ENCODE data around the gene ESYT2.
A peak's percentile ranks its signal among the peaks of the same experiment; 100 is the strongest.

The ESYT2 gene

GRCh38 chr7:158815800-158816128 lies 13.5 kb downstream of the ESYT2 start:
- Histone ChIP-seq H3K27ac (ENCODE audit: low read depth in 2 of 2, low read length in 2 of 2) (peak overlapping the region in 1 of 2 donors; percentile 92), H3K36me3 (ENCODE audit: control insufficient read depth in 2 of 2, insufficient read depth in 2 of 2, low read length in 2 of 2) (no peaks in the 10 kb centered on the region), H3K27me3 (ENCODE audit: control insufficient read depth in 2 of 2, insufficient read depth in 2 of 2, low read length in 2 of 2) (no peaks in the 10 kb centered on the region), H3K9me3 (ENCODE audit: control insufficient read depth in 2 of 2, low read length in 2 of 2) (no peaks in the 10 kb centered on the region), H3K4me1 (ENCODE audit: control insufficient read depth in 2 of 2, insufficient read depth in 2 of 2, low read length in 2 of 2) (peaks cover 51 to 55% of the 10 kb centered on the region in 2 donors), H3K4me3 (ENCODE audit: low read length in 2 of 2) (no peak overlapping the region), H3K9ac (ENCODE audit: low read depth in 1 of 2, low read length in 2 of 2) (no peak overlapping the region)

- Histone ChIP-seq H3K27ac (ENCODE audit: low read depth in 2 of 2, low read length in 2 of 2) (peak overlapping the region; percentile 22 to 92), H3K9me3 (ENCODE audit: control insufficient read depth in 2 of 2, low read length in 2 of 2) (no peaks in the 10 kb centered on the region), H3K4me3 (ENCODE audit: low read length in 2 of 2) (no peak overlapping the region), H3K27me3 (ENCODE audit: control insufficient read depth in 2 of 2, insufficient read depth in 2 of 2, low read length in 2 of 2) (no peaks in the 10 kb centered on the region), H3K36me3 (ENCODE audit: control insufficient read depth in 2 of 2, insufficient read depth in 2 of 2, low read length in 2 of 2) (no peaks in the 10 kb centered on the region), H3K9ac (ENCODE audit: low read depth in 1 of 2, low read length in 2 of 2) (no peak overlapping the region), H3K4me1 (ENCODE audit: control insufficient read depth in 2 of 2, insufficient read depth in 2 of 2, low read length in 2 of 2) (peaks cover 46 to 50% of the 10 kb centered on the region in 2 donors)
These were observed 14.1 kb downstream of the ESYT2 start for GRCh38 chr7:158815083-158815799.

- no peak overlapping the region for H3K4me3 ChIP-seq (ENCODE audit: low read length in 2 of 2)
- H3K9ac ChIP-seq (ENCODE audit: low read depth in 1 of 2, low read length in 2 of 2), result no peak overlapping the region
- no peaks in the 10 kb centered on the region for H3K9me3 ChIP-seq (ENCODE audit: control insufficient read depth in 2 of 2, low read length in 2 of 2)
- peaks cover 46 to 50% of the 10 kb centered on the region in 2 donors for H3K4me1 ChIP-seq (ENCODE audit: control insufficient read depth in 2 of 2, insufficient read depth in 2 of 2, low read length in 2 of 2)
- no peaks in the 10 kb centered on the region for H3K27me3 ChIP-seq (ENCODE audit: control insufficient read depth in 2 of 2, insufficient read depth in 2 of 2, low read length in 2 of 2)
- H3K36me3 ChIP-seq (ENCODE audit: control insufficient read depth in 2 of 2, insufficient read depth in 2 of 2, low read length in 2 of 2), result no peaks in the 10 kb centered on the region
- H3K27ac ChIP-seq (ENCODE audit: low read depth in 2 of 2, low read length in 2 of 2), result peak overlapping the region; percentile 22 to 45
These were observed 14.7 kb downstream of the ESYT2 start for GRCh38 chr7:158814637-158815036.

- peak overlapping the region in 1 of 2 donors; percentile 10 for H3K27ac ChIP-seq (ENCODE audit: low read depth in 2 of 2, low read length in 2 of 2)
- no peak overlapping the region for H3K9ac ChIP-seq (ENCODE audit: low read depth in 1 of 2, low read length in 2 of 2)
These were observed 16.6 kb downstream of the ESYT2 start for GRCh38 chr7:158812684-158813083.

GRCh38 chr7:158811894-158812293 lies 17.4 kb downstream of the ESYT2 start:
- Histone ChIP-seq H3K36me3 (ENCODE audit: control insufficient read depth in 2 of 2, insufficient read depth in 2 of 2, low read length in 2 of 2) (peaks cover 2 to 4% of the 10 kb centered on the region in 2 donors), H3K4me3 (ENCODE audit: low read length in 2 of 2) (no peak overlapping the region), H3K4me1 (ENCODE audit: control insufficient read depth in 2 of 2, insufficient read depth in 2 of 2, low read length in 2 of 2) (peaks cover 21 to 24% of the 10 kb centered on the region in 2 donors), H3K27me3 (ENCODE audit: control insufficient read depth in 2 of 2, insufficient read depth in 2 of 2, low read length in 2 of 2) (no peaks in the 10 kb centered on the region), H3K9me3 (ENCODE audit: control insufficient read depth in 2 of 2, low read length in 2 of 2) (no peaks in the 10 kb centered on the region), H3K27ac (ENCODE audit: low read depth in 2 of 2, low read length in 2 of 2) (peak overlapping the region; percentile 10 to 52), H3K9ac (ENCODE audit: low read depth in 1 of 2, low read length in 2 of 2) (no peak overlapping the region)

More at GRCh38 chr7:158812684-158813083, 16.6 kb downstream of the ESYT2 start:
- Histone ChIP-seq H3K36me3 (ENCODE audit: control insufficient read depth in 2 of 2, insufficient read depth in 2 of 2, low read length in 2 of 2) (peaks cover 2 to 4% of the 10 kb centered on the region in 2 donors), H3K4me3 (ENCODE audit: low read length in 2 of 2) (no peak overlapping the region), H3K9me3 (ENCODE audit: control insufficient read depth in 2 of 2, low read length in 2 of 2) (no peaks in the 10 kb centered on the region), H3K4me1 (ENCODE audit: control insufficient read depth in 2 of 2, insufficient read depth in 2 of 2, low read length in 2 of 2) (peaks cover 29 to 32% of the 10 kb centered on the region in 2 donors), H3K27me3 (ENCODE audit: control insufficient read depth in 2 of 2, insufficient read depth in 2 of 2, low read length in 2 of 2) (no peaks in the 10 kb centered on the region)

GRCh38 chr7:158811461-158811860 lies 17.8 kb downstream of the ESYT2 start:
- H3K9me3 ChIP-seq (ENCODE audit: control insufficient read depth in 2 of 2, low read length in 2 of 2), result no peaks in the 10 kb centered on the region
- peak overlapping the region; percentile 10 to 52 for H3K27ac ChIP-seq (ENCODE audit: low read depth in 2 of 2, low read length in 2 of 2)
- H3K4me1 ChIP-seq (ENCODE audit: control insufficient read depth in 2 of 2, insufficient read depth in 2 of 2, low read length in 2 of 2), result peaks cover 18 to 21% of the 10 kb centered on the region in 2 donors
- H3K36me3 ChIP-seq (ENCODE audit: control insufficient read depth in 2 of 2, insufficient read depth in 2 of 2, low read length in 2 of 2), result peaks cover 2 to 4% of the 10 kb centered on the region in 2 donors
- no peak overlapping the region for H3K9ac ChIP-seq (ENCODE audit: low read depth in 1 of 2, low read length in 2 of 2)
- H3K27me3 ChIP-seq (ENCODE audit: control insufficient read depth in 2 of 2, insufficient read depth in 2 of 2, low read length in 2 of 2), result no peaks in the 10 kb centered on the region
- H3K4me3 ChIP-seq (ENCODE audit: low read length in 2 of 2), result no peak overlapping the region

GRCh38 chr7:158810846-158811245 lies 18.5 kb downstream of the ESYT2 start:
- peaks cover 2 to 4% of the 10 kb centered on the region in 2 donors for H3K36me3 ChIP-seq (ENCODE audit: control insufficient read depth in 2 of 2, insufficient read depth in 2 of 2, low read length in 2 of 2)
- no peaks in the 10 kb centered on the region for H3K27me3 ChIP-seq (ENCODE audit: control insufficient read depth in 2 of 2, insufficient read depth in 2 of 2, low read length in 2 of 2)
- no peak overlapping the region for H3K9ac ChIP-seq (ENCODE audit: low read depth in 1 of 2, low read length in 2 of 2)
- no peak overlapping the region for H3K4me3 ChIP-seq (ENCODE audit: low read length in 2 of 2)
- H3K4me1 ChIP-seq (ENCODE audit: control insufficient read depth in 2 of 2, insufficient read depth in 2 of 2, low read length in 2 of 2), result peaks cover 12 to 16% of the 10 kb centered on the region in 2 donors
- H3K27ac ChIP-seq (ENCODE audit: low read depth in 2 of 2, low read length in 2 of 2), result no peak overlapping the region
- no peaks in the 10 kb centered on the region for H3K9me3 ChIP-seq (ENCODE audit: control insufficient read depth in 2 of 2, low read length in 2 of 2)

- H3K9ac ChIP-seq (ENCODE audit: low read depth in 1 of 2, low read length in 2 of 2), result no peak overlapping the region
- H3K4me3 ChIP-seq (ENCODE audit: low read length in 2 of 2), result no peak overlapping the region
These were observed 19.7 kb downstream of the ESYT2 start for GRCh38 chr7:158809596-158809995.

GRCh38 chr7:158808126-158808525 lies 21.2 kb downstream of the ESYT2 start:
- Histone ChIP-seq H3K27me3 (ENCODE audit: control insufficient read depth in 2 of 2, insufficient read depth in 2 of 2, low read length in 2 of 2) (no peaks in the 10 kb centered on the region), H3K9ac (ENCODE audit: low read depth in 1 of 2, low read length in 2 of 2) (no peak overlapping the region), H3K36me3 (ENCODE audit: control insufficient read depth in 2 of 2, insufficient read depth in 2 of 2, low read length in 2 of 2) (peaks cover 2 to 4% of the 10 kb centered on the region in 2 donors), H3K4me1 (ENCODE audit: control insufficient read depth in 2 of 2, insufficient read depth in 2 of 2, low read length in 2 of 2) (peaks cover 2 to 5% of the 10 kb centered on the region in 2 donors), H3K9me3 (ENCODE audit: control insufficient read depth in 2 of 2, low read length in 2 of 2) (no peaks in the 10 kb centered on the region), H3K4me3 (ENCODE audit: low read length in 2 of 2) (no peak overlapping the region), H3K27ac (ENCODE audit: low read depth in 2 of 2, low read length in 2 of 2) (no peak overlapping the region)

More at GRCh38 chr7:158809596-158809995, 19.7 kb downstream of the ESYT2 start:
- H3K4me1 ChIP-seq (ENCODE audit: control insufficient read depth in 2 of 2, insufficient read depth in 2 of 2, low read length in 2 of 2), result peaks cover 3 to 6% of the 10 kb centered on the region in 2 donors
- no peaks in the 10 kb centered on the region for H3K27me3 ChIP-seq (ENCODE audit: control insufficient read depth in 2 of 2, insufficient read depth in 2 of 2, low read length in 2 of 2)
- H3K9me3 ChIP-seq (ENCODE audit: control insufficient read depth in 2 of 2, low read length in 2 of 2), result no peaks in the 10 kb centered on the region
- no peak overlapping the region for H3K27ac ChIP-seq (ENCODE audit: low read depth in 2 of 2, low read length in 2 of 2)
- peaks cover 2 to 4% of the 10 kb centered on the region in 2 donors for H3K36me3 ChIP-seq (ENCODE audit: control insufficient read depth in 2 of 2, insufficient read depth in 2 of 2, low read length in 2 of 2)

GRCh38 chr7:158805937-158806336 lies 23.4 kb downstream of the ESYT2 start:
- Histone ChIP-seq H3K27me3 (ENCODE audit: control insufficient read depth in 2 of 2, insufficient read depth in 2 of 2, low read length in 2 of 2) (no peaks in the 10 kb centered on the region), H3K27ac (ENCODE audit: low read depth in 2 of 2, low read length in 2 of 2) (no peak overlapping the region), H3K36me3 (ENCODE audit: control insufficient read depth in 2 of 2, insufficient read depth in 2 of 2, low read length in 2 of 2) (peaks cover 2 to 4% of the 10 kb centered on the region in 2 donors), H3K4me1 (ENCODE audit: control insufficient read depth in 2 of 2, insufficient read depth in 2 of 2, low read length in 2 of 2) (peaks cover 0 to 2% of the 10 kb centered on the region in 2 donors), H3K9ac (ENCODE audit: low read depth in 1 of 2, low read length in 2 of 2) (no peak overlapping the region), H3K4me3 (ENCODE audit: low read length in 2 of 2) (no peak overlapping the region), H3K9me3 (ENCODE audit: control insufficient read depth in 2 of 2, low read length in 2 of 2) (no peaks in the 10 kb centered on the region)
